HepG2 (cell line): Measurements from ENCODE around the gene TMPO. TPM values are rescaled to one million over a fixed set of nuclear protein-coding genes. Genes with fewer than 3 reads are reported as not detected.

ENCODE experiments used
- BHLHE40 ChIP-seq: IDR thresholded peaks from 2 replicates; pipeline ENCODE4 v1.6.1; 2011; ENCODE audit warnings: low read length, improper control_type of control experiment
- GZF1 ChIP-seq: sonication (generic); formaldehyde crosslinking; IDR thresholded peaks from 2 replicates; pipeline ENCODE4 v1.5.1; 2020; ENCODE audit warnings: mild to moderate bottlenecking, missing genetic modification reagents
- LCORL ChIP-seq, 2 experiments: fragments of 450-650 bp in 1 of 2; sonication (generic) in 1 of 2; formaldehyde crosslinking in 1 of 2; IDR thresholded peaks; 2 replicates each; pipeline versions ENCODE4 v1.5.0 to v1.6.1; 2017 to 2020; ENCODE audit warnings: antibody characterized with exemption in 1 of 2, missing genetic modification reagents in 1 of 2
- NCOA2 ChIP-seq: sonication (generic); formaldehyde crosslinking; IDR thresholded peaks from 2 replicates; pipeline ENCODE4 v1.8.0; 2022; ENCODE audit warnings: inconsistent platforms
- POGZ ChIP-seq: sonication (generic); formaldehyde crosslinking; IDR thresholded peaks from 2 replicates; pipeline ENCODE4 v1.4.0; 2020; ENCODE audit warnings: mild to moderate bottlenecking, missing genetic modification reagents
- POLR2A ChIP-seq, 2 experiments: IDR thresholded peaks; 2 replicates each; pipeline ENCODE4 v1.6.1; 2011; ENCODE audit warnings: low read depth in 2 of 2, low read length in 2 of 2, mild to moderate bottlenecking in 1 of 2, moderate library complexity in 1 of 2; ENCODE audit not compliant: insufficient read depth in 1 of 2
- SIX1 ChIP-seq: sonication (generic); formaldehyde crosslinking; IDR thresholded peaks from 2 replicates; pipeline ENCODE4 v1.4.0; 2020; ENCODE audit warnings: missing genetic modification reagents, borderline replicate concordance
- SNAPC4 ChIP-seq: sonication (generic); formaldehyde crosslinking; IDR thresholded peaks from 2 replicates; pipeline ENCODE4 v1.4.0; 2020; ENCODE audit warnings: mild to moderate bottlenecking, missing genetic modification reagents
- TEF ChIP-seq: sonication (generic); formaldehyde crosslinking; IDR thresholded peaks from 2 replicates; pipeline ENCODE4 v1.5.0; 2020; ENCODE audit warnings: missing genetic modification reagents
- TERF1 ChIP-seq: sonication (generic); formaldehyde crosslinking; IDR thresholded peaks from 2 replicates; pipeline ENCODE4 v1.8.0; 2022; ENCODE audit warnings: mild to moderate bottlenecking, missing genetic modification reagents, moderate library complexity
- ZIK1 ChIP-seq: sonication (generic); formaldehyde crosslinking; IDR thresholded peaks from 2 replicates; pipeline ENCODE4 v1.5.0; 2020; ENCODE audit warnings: mild to moderate bottlenecking, low read depth, missing genetic modification reagents, borderline replicate concordance
- ZNF574 ChIP-seq: sonication (generic); formaldehyde crosslinking; IDR thresholded peaks from 2 replicates; pipeline ENCODE4 v1.4.0; 2020; ENCODE audit warnings: missing genetic modification reagents
- ZSCAN20 ChIP-seq: sonication (generic); formaldehyde crosslinking; IDR thresholded peaks from 2 replicates; pipeline ENCODE4 v1.4.0; 2020; ENCODE audit warnings: missing genetic modification reagents, mild to moderate bottlenecking, borderline replicate concordance
- polyA plus RNA-seq, 8 experiments: library from polyadenylated mRNA; depleted of rRNA in 3 of 8; stranded (reverse) in 7 of 8; unstranded in 1 of 8; fragments of >200 nt; fragmentation: Illumina TruSeq in 4 of 8; extraction: Trizol in 4 of 8; gene quantifications; 2 replicates each; pipeline versions ENCODE4 v1.2.1 to v1.2.3, GENCODE V29; 2011 to 2016; ENCODE audit warnings: low read depth in 4 of 8, missing spikeins in 1 of 8, mixed read lengths in 1 of 8; ENCODE audit not compliant: insufficient read depth in 1 of 8
- total RNA-seq, 5 experiments: library from RNA; depleted of rRNA; stranded (reverse); fragments of >200 nt; fragmentation: Illumina TruSeq; extraction: Trizol; gene quantifications; 2 replicates each; pipeline ENCODE4 v1.2.3, GENCODE V29; 2016; ENCODE audit warnings: low read depth in 1 of 5

TMPO gene
- total and polyA plus RNA-seq, 2 of the 13 experiments (the other 11 are each of a cell fraction or from before 2014, with no cell fraction given), result 24.2 to 167 TPM

GRCh38 chr12:98503592-98504367 lies 11.6 kb upstream of the TMPO start (continued):
- peak; percentile 16; the same call in 1 of the 2 replicates for TF ChIP-seq BHLHE40
- TF ChIP-seq LCORL (IDR thresholded peaks at IDR 0.05), result no peak
- TF ChIP-seq LCORL (CRISPR knock-in tag; IDR thresholded peaks at IDR 0.05), result peak; percentile 56
- TF ChIP-seq TEF (CRISPR knock-in tag), result 0 out of 2 replicates have a peak, but pooled peaks have one; percentile 17
- peak; percentile 41 for TF ChIP-seq NCOA2 (CRISPR knock-in tag)
- peak; percentile 76 for TF ChIP-seq POGZ (CRISPR knock-in tag)
- TF ChIP-seq GZF1 (CRISPR knock-in tag), result no peak
- peak; percentile 41; the same call in 1 of the 2 replicates for TF ChIP-seq SNAPC4 (CRISPR knock-in tag)
- TF ChIP-seq TERF1 (CRISPR knock-in tag), result no peak
- TF ChIP-seq SIX1, result 0 out of 2 replicates have a peak, but pooled peaks have one; percentile 39
- TF ChIP-seq ZSCAN20, result no peak; the same call in 1 of the 2 replicates
- peak; percentile 65 to 74 for TF ChIP-seq POLR2A (IDR thresholded peaks at IDR 0.05; ENCODE audit: insufficient read depth in 1 of 2, low read depth in 2 of 2, low read length in 2 of 2)
- TF ChIP-seq ZNF574 (CRISPR knock-in tag), result peak; percentile 74
- no peak for TF ChIP-seq ZIK1 (CRISPR knock-in tag)
